ENCODE measurements around the gene VWA5B2. TPM values are rescaled to one million over a fixed set of nuclear protein-coding genes. Genes with fewer than 3 reads are reported as not detected.

The VWA5B2 gene
- total RNA-seq, 1 experiment from 2014 or later: 2.7 TPM

GRCh38 chr3:184188080-184188479, 41.3 kb upstream of the VWA5B2 start:
- Mint-ChIP-seq H3K4me1 (peaks cover 25 to 26% of the 10 kb centered on the region in 2 experiments), H3K36me3 (ENCODE audit: insufficient read depth in 1 of 3, low read depth in 3 of 3) (peaks cover 48 to 77% (median 65%) of the 10 kb centered on the region in 3 experiments), H3K9me3 (no peaks in the 10 kb centered on the region; a peak in 1 of 5 replicates), H3K27ac (no peak overlapping the region), H3K4me3 (no peak overlapping the region), H3K27me3 (ENCODE audit: low read depth) (peaks cover 1% of the 10 kb centered on the region; the same call in 1 of the 2 replicates)
- H4K8ac ChIP-seq (replicated peaks; ENCODE audit: insufficient read length, low read depth, low read length): no peak overlapping the region
- H3K56ac ChIP-seq (ENCODE audit: insufficient read length, low read depth, low read length): no peak overlapping the region
- no peak overlapping the region for H3K18ac ChIP-seq (ENCODE audit: insufficient read length, low read depth, low read length)
- peaks cover 14% of the 10 kb centered on the region for H3K23me2 ChIP-seq (ENCODE audit: insufficient read length, low read depth, low read length, poor library complexity, severe bottlenecking)
- H2AK5ac ChIP-seq (ENCODE audit: insufficient read length, low read length): no peak overlapping the region
- no peak overlapping the region for H4K91ac ChIP-seq (ENCODE audit: insufficient read length, low read depth, low read length)
- no peaks in the 10 kb centered on the region for H3K4me1 ChIP-seq (ENCODE audit: insufficient read depth, low read length)
- H3K4me2 ChIP-seq (ENCODE audit: insufficient read depth, insufficient read length, low read length): no peak overlapping the region
- H3K14ac ChIP-seq (ENCODE audit: insufficient read depth, low read length): no peak overlapping the region
- H3K27me3 ChIP-seq (ENCODE audit: insufficient read depth, low read length): no peaks in the 10 kb centered on the region
- peaks cover 5% of the 10 kb centered on the region for H3K79me1 ChIP-seq (ENCODE audit: insufficient read depth, low read depth, low read length, poor library complexity, severe bottlenecking)
- no peak overlapping the region for H2BK12ac ChIP-seq (ENCODE audit: insufficient read length, low read depth, low read length)
- peaks cover 5% of the 10 kb centered on the region; the same call in 1 of the 2 replicates for H3K79me2 ChIP-seq (ENCODE audit: insufficient read depth, low read length)
- no peaks in the 10 kb centered on the region for H3K9me3 ChIP-seq (ENCODE audit: control insufficient read depth, low read depth, low read length)
- H3K23ac ChIP-seq (ENCODE audit: insufficient read length, low read depth, low read length): no peak overlapping the region
- H3K4ac ChIP-seq (ENCODE audit: low read depth, low read length): no peak overlapping the region
- no peak overlapping the region for H3K27ac ChIP-seq (ENCODE audit: insufficient read length, low read depth, low read length)
- no peak for DNase-seq
- H4K20me1 ChIP-seq (ENCODE audit: control insufficient read depth, insufficient read depth, insufficient read length): no peaks in the 10 kb centered on the region
- H4K5ac ChIP-seq (ENCODE audit: insufficient read length, low read depth, low read length): no peak overlapping the region
- no peak overlapping the region for H2BK15ac ChIP-seq (ENCODE audit: low read depth, low read length)
- no peak for TF ChIP-seq CTCF (conservative IDR thresholded peaks at IDR 0.05)
- no peak overlapping the region for H3T11ph ChIP-seq (ENCODE audit: low read length)
- no peak overlapping the region for H2AFZ ChIP-seq (ENCODE audit: low read length)
- no peak overlapping the region for H3K9ac ChIP-seq (ENCODE audit: extremely low read depth, insufficient read length, low read length)
- H2BK120ac ChIP-seq (ENCODE audit: low read depth, low read length, poor library complexity, severe bottlenecking): no peak overlapping the region
- H2BK20ac ChIP-seq (ENCODE audit: low read depth, low read length, poor library complexity, severe bottlenecking): no peak overlapping the region
- H2BK5ac ChIP-seq (ENCODE audit: insufficient read length, low read length): no peak overlapping the region
- WGBS (ENCODE audit: extremely low coverage, insufficient read length, low lambda C conversion rate): no CpG with 5 or more reads among the region's 17 CpGs
